NCI-H146 (cell line): ENCODE data around the gene MAGEA9B.
"Not testable (repeated sequence)": the region's sequence is repeated elsewhere in the genome, so short reads cannot be mapped to it uniquely, and the experiment has no call there.

Experiments
- DNase-seq: peaks from one replicate; lab custom pipeline; 2025; lab: John Stamatoyannopoulos, UW

Gene MAGEA9B

GRCh38 chrX:149534926-149535602 is 52.2 kb downstream of the MAGEA9B start:
- DNase-seq, result not testable (repeated sequence)

- DNase-seq, result not testable (repeated sequence)
These were observed 53.3 kb downstream of the MAGEA9B start for GRCh38 chrX:149533999-149534398.

- not testable (repeated sequence) for DNase-seq
These were observed 54.4 kb downstream of the MAGEA9B start for GRCh38 chrX:149532868-149533267.
